Raji (cell line): Measurements from ENCODE around the gene MRFAP1.

Experiments used
- POLR2A ChIP-seq: IDR thresholded peaks from 2 replicates; pipeline ENCODE4 v1.6.1; 2011; ENCODE audit warnings: low read depth, low read length, control low read depth; ENCODE audit not compliant: insufficient read depth

MRFAP1 gene

DNA sequence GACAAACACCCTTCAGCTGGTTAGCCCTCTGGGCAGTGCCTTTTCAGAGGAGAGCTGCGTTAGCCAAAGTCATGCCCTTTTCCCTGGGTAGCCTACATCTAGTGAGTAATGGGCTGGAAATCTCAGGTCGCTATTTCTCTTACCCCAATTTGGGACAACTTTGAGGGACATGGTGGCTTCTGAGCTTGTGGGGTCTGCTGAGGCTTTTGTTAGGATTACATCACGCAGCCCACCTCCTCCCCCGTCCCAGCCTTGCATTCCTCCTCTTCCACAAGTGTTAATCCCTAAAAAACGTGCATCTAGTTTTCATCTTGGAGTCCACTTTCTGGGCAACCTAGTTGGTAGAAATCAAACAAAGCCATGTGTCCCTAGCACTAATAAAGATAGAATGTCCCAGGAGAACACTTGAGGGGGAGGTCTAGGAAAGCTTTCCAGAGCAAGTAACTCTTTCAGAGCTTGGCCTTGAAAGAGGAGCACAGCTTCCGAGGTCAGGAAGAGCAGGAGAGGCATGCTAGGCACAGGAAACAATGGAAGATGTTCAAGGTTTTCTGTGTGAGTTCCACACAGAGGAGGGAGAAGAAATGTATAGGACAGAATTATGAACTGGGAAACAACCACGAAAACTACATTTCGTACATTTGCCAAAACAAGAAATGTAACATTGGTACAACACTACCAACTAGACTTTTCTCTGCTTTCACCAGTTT lies 2.8 kb downstream of the MRFAP1 start:
- TF ChIP-seq POLR2A = no peak

GRCh38 chr4:6644792-6645530 lies 4.5 kb downstream of the MRFAP1 start:
- TF ChIP-seq POLR2A = no peak

- TF ChIP-seq POLR2A = no peak
These were observed 6.7 kb downstream of the MRFAP1 start for GRCh38 chr4:6647169-6647568.

DNA sequence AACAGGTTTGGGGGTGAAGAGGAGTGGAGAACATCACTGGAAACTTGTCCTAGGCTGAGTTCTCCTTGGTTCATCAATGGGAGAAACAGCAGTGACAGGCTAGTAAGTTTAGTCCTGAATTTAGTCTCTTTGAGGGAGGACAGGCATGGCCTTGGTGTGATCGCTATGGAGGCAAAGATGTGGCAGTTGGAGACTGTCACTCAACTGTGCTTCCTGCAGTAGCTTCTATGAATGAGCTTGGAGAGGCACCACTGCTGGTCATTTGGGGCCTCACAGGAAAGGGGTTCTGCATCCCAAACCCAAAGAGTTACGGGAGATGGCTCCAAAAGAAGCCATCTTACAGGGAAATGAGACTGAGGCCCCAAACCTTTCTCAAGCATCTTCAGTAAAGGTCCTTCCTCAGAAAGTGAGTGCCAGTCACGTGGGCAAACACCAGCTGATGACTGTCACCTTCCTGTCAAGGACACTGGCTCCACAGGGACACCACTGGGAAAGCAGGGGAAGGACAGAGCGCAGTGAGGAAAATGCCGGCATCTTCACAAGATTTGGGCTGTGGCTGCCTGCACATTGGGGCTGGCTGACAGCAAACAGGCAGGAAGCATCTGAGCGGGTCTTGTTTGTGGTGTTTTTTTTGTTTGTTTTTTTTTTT lies 7.2 kb downstream of the MRFAP1 start:
- TF ChIP-seq POLR2A = no peak

DNA sequence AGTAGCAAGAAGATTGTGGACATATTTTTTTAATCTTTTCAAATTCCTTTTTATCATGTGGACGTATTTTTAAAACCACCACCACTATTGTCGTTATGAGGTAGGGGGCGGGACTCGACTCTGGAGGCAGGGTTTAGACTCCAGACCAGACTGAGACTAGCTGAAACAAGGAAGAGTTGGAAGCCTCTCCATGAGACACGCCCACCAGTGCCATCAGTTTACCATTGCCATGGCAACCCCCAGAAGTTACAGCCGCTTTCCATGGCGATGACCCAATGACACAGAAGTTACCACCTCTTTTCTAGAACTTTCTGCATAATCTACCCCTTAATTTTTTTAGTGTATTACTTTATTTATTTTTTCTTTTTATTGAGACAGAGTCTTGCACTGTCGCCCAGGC lies 8.7 kb downstream of the MRFAP1 start:
- no peak for TF ChIP-seq POLR2A

DNA sequence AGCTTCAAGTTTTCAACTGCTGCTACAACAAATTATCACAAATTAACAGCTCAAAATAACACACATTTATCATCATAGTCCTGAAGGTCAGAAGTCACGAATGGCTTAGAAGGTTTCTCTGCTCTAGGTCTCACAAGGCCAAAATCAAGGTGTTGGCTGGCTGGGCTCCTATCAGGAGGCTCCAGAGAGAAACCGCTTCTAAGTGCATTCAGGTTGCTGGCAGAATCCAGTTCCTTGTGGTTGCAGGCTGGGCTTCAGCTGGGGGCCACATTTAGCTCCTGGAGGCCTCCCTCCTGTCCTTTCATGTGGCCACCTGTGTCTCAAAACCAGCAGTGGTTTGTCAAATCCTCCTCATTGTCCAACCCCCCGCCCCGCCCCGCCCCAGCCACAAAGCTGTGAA lies 15.4 kb downstream of the MRFAP1 start:
- TF ChIP-seq POLR2A = no peak

DNA sequence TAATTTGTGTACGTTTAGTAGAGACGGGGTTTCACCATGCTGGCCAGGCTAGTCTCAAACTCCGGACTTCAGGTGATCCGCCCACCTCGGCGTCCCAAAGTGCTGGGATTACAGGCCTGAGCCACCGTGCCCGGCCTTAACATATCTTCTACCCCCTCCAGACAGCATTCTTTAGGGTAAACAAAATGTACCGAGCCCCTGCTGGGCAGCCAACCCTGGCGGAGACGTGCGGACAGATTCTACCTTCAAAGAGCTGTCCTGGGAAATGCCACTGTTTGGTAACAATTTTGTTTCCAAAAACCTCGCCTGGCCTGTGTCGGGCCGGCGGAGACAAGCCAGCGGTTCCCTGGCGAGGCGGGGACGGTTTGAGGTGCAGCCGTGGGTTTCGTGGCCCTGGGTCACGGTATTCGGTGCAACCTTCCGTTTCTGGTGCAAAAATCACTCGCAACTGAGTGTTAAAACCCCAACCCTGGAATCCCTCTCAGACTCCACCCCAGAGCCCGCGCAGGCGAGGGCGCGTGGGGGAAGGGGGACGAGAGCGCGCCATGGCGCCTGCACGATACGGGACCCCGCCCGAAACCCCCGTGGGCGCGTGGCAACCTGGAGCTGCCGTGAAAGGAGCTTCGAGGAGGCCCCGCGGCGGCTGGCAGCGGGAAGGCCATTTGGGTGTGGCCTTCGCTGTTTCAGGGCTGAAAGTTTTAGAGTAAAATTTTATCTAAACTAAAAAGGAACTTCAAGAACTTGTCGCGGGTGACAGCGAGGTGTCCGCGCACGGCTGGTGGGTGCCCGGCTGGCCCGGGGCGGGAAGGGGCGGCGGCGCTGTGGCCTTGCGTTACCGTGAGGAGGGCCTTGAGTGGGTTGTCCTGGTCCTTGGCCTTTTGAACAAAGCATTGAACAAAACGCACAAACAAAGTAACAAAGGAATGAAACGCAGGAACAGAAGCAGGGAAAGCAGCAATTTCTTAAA lies 17.0 kb downstream of the MRFAP1 start:
- no peak for TF ChIP-seq POLR2A

DNA sequence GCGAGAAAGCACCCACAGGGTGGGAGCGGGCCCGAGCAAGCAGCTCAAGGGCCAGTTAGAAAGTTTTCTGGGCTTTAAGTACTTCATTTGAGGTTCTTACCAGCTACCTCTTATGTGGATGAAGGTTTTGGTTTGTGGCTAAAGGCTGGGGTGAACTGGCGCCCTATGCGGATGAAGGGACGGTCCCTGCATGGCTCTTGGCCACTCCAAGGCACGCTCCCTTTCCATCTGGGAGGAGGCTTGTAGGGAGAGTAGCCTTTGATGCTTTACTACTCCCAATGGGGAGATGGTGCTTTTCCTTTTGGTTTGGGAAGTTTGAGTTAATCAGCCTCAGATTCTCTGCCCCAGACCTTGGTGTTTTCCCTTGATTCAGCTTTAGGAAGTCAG lies 17.7 kb downstream of the MRFAP1 start:
- no peak for TF ChIP-seq POLR2A

DNA sequence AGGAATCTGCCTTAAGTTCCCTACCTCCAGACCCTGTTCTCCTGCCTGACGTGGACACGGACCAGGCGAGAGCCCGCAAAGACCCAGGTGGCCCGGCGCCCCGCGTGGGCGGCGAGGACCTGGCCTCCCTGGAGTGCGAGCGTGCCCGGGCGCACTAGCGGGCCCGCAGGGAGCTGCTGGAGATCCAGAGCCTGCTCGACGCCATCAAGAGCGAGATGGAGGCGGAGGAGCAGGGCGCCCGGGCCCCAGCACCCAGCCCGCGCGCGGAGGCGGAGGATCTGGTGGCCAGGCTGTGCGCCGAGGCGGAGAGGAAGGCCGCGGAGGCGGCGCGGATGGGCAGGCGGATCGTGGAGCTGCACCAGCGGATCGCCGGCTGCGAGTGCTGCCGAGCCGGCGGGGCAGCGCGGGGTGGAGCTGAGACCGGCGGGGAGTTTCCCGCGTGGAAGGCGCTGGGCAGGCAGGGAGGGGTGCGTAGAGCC lies 18.2 kb downstream of the MRFAP1 start:
- no peak for TF ChIP-seq POLR2A

DNA sequence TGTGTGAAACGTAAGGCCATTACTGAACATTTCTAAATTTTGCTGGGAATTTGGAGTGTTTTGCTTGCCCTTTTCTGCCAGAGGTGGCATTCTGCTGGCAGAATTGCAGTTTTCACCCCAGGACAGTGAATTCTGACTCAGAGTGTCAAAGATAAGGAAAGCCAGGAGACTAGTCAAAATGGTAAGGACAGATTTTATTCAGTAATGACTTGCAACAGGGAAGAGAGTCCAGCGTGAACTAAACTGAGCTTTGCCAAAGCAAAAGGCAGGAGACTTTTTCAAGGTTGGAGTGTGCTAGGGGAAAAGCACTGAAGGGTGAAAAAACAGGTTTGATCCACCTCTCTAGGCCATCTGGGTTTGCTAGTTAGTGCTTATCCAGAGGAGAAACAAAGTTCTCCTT lies 19.4 kb downstream of the MRFAP1 start:
- TF ChIP-seq POLR2A = no peak

DNA sequence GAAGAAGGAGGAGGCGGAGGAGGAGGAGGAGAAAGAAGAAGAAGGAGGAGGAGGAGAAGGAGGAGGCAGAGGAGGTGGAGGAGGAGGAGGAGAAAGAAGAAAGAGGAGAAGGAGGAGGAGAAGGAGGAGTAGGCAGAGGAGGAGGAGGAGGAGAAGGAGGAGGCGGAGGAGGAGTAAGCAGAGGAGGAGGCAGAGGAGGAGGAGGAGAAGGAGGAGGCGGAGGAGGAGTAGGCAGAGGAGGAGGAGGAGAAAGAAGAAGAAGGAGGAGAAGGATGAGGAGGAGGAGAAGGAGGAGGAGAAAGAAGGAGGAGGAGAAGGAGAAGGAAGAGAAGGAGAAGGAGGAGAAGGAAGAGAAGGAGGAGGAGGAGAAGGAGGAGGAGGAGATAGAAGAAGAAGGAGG lies 19.9 kb downstream of the MRFAP1 start:
- no peak for TF ChIP-seq POLR2A

DNA sequence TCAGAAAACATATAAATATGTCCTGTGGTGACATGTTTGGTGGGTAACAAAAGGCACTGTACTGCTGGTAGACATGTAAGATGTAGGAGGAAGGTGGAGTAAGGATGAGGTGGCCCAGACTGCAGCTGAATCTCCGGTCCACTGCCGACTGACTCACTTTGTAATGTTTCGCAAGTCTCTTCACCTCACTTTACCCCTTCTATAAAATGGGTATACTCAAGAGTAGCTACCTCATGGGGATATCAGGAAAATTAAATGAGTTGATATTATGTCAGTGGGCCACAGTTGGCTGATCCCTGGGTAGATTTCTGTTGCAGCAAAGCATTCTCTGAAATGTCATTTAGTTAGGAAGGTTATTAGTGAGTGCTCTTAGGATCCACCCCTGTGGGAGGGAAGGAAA lies 22.1 kb downstream of the MRFAP1 start:
- TF ChIP-seq POLR2A = no peak

DNA sequence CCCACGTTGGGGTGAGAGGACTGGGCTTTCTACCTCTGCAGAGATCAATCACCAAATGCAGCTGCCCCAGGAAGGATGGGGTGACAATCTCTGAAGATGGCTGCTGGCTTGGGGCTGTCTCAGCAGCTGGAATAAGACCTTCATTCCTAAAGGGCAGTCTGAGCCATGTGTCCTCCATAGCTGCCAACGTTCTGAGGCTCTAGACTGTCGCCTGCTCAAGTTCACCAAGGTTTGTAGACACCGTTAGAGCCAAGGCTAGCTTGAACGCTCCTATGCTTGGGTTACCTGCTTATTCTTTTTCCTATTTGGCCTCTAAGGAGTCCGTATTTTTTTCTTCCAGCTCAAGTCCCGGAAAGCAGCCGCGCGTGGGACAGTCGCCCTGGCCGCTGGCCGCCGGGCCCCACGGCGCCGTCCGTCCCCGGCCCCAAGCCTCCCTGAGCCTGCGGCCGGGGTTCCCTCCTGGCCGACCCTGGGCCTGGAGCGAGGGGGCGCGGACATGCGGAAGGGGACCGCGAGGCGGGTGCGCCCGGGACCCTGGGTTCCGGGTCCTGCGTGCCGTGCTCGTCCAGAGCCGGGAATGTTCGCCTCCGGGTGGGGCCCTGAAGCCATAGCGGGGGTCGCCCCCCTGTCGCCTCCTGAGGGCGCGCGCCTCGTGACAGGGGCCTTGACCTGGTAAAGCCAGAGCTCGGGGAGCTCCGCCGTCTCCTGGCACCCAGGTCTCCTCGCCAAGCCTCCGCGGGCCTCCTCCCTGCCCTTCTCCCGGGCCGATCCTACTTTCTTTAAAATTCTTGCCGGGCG lies 23.3 kb downstream of the MRFAP1 start:
- no peak for TF ChIP-seq POLR2A

GRCh38 chr4:6665320-6665654 lies 24.8 kb downstream of the MRFAP1 start:
- no peak for TF ChIP-seq POLR2A
